Activated CD4-positive, CD25-positive, alpha-beta regulatory T cell treated with anti-CD3 and anti-CD28 coated beads, Interleukin-2, amount 50 U/mL, for 24 hours (primary cell): ENCODE results near the gene P2RX6.
"Not testable (repeated sequence)": the region's sequence is repeated elsewhere in the genome, so short reads cannot be mapped to it uniquely, and the experiment has no call there.

Experiments
- ATAC-seq, 2 donors: fragments of 150-1000 bp; cut with Tn5 transposase; one replicate each; pipeline ENCODE4 v1.10.0; 2021; ENCODE audit warnings: mild to moderate bottlenecking in 1 of 2, moderate library complexity in 1 of 2

The P2RX6 gene

DNA sequence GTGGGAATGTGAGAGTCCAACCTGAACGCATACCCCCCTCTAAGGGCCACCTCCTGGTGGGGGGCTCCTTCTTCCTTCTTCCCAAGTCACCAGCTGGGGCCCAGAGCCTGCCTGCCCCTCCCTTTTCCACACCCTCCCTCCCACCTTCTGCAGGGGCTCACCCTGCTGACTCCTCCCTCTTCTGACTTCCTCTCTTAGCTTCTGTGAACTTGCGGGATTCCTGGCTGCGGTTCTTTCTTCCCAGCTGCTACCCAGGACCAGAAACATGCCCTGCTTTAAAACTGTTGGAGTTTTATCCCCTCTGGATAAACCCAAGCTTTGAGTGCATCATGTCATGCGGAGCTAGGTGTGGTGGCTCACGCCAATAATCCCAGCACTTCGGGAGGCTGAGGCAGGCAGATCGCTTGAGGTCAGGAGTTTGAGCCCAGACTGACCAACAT, 40.9 kb downstream of the P2RX6 start:
- no peak for ATAC-seq

GRCh38 chr22:21060363-21060762, 45.4 kb downstream of the P2RX6 start:
- not testable (repeated sequence) for ATAC-seq

DNA sequence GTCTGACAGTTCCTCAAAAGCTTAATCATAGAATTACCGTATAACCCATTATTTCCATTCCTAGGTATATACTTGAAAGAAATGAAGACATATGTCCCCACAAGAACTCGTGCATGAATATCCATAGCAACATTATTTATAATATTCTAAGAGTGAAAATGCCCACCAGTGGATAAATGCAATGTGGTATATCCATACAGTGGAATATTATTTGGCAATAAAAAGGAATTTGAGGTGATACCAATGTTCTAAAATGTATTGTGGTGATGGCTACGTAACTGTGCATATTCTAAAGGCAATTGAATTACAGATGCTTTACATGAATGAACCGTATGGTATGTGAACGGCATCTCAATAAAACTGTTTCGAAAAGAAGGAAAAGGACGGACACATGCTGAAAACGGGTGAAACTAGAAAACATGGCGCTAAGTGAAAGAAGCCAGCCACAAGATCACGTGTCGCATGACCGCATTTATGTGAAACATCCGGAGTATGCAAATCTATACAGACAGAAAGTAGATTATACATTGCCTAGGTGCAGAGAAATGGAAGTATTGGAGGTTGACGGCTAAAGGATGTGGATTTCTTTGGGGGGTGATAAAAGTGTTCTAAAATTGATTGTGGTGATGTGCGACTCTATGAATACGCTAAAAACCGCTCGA, 46.8 kb downstream of the P2RX6 start:
- ATAC-seq = not testable (repeated sequence)

DNA sequence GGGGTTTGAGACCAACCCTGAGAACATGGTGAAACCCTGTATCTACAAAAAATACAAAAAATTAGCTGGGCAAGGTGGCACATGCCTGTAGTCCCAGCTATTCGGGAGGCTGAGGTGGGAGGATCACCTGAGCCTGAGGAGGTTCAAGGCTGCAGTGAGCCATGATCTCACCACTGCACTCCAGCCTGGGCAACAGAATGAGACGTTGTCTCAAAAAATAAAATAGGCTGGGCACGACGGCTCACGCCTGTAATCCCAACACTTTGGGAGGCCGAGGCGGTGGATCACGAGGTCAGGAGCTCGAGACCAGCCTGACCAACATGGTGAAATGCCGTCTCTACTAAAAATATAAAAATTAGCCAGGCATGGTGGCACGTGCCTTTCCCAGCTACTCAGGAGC, 49.5 kb downstream of the P2RX6 start:
- not testable (repeated sequence) for ATAC-seq

DNA sequence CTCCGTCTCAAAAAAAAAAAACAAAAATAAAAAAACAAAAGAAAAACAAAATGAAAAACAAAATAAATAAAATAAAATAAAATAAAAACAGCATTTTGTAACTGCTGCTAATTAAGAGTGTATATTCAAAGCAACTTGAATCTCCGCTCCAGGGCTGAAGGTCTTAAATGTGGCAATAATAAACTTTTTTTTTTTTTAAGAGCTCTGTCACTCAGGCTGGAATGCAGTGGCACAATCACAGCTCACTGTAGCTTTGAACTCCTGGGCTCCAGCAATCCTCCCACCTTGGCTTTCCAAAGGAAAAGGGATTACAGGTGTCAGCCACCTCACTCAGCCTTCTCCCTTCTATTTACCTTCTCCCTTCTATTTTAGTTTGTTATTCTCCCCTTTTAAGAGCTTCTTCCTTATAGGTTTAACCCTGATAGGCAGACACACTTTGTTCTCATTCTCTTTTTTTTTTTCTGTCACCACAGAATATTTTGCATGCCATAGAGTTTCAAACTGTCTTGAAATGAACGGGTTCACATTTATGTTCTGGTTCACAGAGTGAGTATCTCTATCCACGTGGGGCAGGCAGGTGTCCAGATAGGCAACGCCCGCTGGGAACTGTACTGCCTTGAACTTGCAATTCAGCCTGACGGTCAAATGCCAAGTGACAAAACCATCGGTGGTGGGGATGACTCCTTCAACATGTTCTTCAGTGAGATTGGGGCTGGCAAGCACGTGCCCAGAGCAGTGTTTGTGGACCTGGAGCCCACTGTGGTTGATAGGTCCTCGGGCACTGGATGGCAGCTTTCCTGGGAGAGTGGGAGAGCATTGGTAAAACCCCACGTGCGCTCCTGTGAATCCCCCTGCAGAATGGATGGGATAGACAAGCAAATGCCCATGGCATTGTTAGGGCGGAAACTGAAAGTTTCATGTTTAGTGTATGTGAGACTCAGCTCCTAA, 50.2 kb downstream of the P2RX6 start:
- ATAC-seq = no peak

- ATAC-seq = no peak
Observed at GRCh38 chr22:21067075-21067900, 52.3 kb downstream of the P2RX6 start.

DNA sequence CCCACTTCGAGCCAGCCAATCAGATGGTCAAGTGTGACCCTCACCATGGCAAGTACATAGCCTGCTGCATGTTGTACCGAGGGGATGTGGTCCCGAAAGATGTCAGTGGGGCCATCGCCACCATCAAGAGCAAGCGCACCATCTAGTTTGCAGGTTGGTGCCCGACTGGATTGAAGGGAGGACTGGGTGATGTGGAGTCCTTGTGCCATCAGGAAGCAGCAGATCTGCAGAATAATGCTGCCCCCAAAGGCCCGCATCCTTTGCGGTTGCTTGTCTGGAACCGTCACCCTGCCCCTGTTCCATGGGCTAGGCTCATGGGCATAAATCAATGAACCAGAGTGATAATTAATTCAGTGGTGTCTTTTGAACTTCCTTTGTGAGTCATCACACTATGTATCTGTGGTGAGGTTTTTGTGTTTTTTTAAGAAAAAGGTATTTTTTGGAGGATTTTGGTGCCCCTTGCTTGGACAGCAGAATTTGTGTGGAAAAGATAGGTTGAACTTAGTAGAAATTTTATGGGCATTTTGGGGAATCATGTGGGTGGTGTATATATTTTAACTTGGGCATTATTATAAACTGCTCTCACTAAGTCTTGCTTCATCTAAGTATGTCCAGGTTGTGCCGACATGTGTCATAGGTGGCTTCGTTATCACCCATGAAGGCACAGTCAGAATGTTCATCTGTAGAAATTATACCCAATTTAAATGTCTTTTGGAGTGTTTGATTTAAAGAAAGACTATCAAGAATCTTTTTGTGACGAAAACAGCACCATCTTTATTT, 53.1 kb downstream of the P2RX6 start:
- peak in 1 of 2 donors; percentile 49 for ATAC-seq

DNA sequence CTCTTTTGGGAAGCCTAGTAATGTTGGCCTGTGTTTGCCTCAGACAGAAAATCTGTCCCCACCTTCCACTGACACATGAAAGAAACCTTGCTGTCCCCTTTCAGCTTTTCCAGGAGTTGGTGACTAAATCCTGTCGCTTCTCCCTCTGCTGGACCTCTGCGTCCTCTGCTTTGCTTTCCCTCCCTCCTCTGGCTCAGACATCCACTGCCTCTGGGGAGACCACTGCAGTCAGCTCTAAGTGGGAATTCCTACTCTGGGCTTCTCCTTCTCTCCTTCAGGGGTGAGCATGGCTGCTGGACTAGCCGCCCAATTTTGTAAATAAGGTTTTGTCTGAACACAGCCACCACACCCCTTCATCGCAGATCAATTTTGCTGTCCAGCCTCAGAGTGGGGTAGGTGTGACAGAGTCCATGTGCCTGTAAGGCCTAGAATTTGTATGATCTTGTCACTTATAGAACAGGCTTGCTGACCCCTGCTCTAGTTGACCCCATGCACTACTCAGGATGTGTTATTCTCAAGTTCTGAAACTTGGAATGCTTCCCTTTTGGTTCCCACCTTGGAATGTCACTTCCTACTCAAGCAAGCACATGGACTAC, 53.8 kb downstream of the P2RX6 start:
- ATAC-seq = no peak

GRCh38 chr22:21069375-21069774, 54.4 kb downstream of the P2RX6 start:
- no peak for ATAC-seq

DNA sequence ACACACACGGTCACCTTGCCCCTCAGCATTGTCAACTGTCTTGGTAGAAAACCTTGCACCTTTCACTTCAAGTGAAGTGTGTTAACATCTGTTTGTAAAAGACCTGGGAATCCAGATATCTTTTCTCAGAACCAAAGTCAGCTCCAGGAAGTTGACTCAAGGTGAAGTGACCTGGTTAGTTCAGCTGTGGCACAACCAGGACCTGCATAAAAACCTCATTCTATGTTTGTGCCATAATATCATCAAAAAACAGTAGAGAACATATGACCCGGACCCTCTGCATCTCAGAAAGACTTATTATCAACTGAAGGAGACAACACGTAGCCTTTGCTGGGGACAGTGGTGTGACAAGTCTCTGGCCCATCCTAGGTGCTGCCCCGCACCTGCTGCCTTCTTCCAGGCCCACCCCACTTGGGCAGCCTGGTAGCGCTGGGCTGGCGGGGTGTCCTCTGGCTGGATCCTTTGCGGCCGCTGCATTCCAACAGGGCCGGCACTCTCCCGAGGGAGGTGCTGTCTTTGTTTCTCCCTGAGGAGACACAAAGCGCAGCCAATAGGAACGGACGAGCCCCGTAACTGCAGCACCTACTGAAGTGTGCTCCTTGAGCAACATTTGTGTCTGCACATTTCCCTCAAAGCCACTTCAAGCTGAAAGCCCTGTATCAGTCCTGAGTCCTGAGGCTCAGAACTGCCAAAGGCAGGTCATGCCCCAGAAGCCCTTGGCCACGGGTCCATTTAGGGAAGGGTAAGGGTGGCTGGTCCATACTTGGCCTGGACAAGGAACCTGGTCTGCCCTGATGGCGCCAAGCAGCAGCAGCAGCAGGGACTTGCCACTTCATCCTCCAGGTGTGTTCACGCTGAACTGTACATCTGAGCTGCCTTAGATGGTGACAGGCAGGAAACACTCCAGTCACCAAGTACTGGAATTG, 56.0 kb downstream of the P2RX6 start:
- ATAC-seq = no peak

GRCh38 chr22:21071796-21072195, 56.8 kb downstream of the P2RX6 start:
- not testable (repeated sequence) for ATAC-seq

DNA sequence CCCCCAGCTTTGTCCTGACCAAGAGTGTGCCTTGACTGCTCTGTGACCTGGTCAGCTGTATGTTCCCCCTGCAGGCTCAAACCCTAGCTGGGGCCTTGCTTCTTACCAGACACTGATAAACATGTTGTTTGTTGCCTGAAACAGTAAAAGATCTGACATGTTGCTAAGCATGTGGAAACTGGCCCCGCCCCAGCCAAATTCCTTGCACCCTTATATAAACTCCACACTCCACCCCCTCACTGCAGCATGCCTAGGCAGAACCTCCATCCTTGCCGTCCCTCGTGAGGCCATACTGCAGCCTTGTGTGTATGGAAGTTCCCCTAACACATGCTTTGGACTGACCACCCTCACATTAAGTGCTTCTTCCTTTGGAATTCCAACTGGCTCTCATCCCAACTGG, 58.1 kb downstream of the P2RX6 start:
- no peak for ATAC-seq

DNA sequence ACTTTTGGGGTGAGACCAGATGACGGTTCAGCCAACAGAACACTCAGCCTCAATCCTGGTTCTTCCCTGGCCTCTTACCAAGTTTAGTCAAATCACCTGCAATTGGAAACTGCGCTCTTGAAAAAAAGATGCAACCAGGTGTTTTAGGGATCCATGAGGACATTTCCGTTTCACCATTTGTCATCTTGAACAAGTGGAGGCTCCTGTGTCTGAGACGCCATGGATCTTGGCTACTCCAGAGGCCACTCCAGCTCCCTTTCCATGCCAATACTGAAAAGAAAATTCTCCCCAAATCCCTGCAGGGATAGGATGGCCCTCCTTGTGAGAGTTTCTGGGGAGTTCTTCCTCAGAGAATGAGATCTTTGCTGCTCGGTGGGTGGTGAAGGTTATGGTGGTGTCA, 58.5 kb downstream of the P2RX6 start:
- ATAC-seq = no peak

DNA sequence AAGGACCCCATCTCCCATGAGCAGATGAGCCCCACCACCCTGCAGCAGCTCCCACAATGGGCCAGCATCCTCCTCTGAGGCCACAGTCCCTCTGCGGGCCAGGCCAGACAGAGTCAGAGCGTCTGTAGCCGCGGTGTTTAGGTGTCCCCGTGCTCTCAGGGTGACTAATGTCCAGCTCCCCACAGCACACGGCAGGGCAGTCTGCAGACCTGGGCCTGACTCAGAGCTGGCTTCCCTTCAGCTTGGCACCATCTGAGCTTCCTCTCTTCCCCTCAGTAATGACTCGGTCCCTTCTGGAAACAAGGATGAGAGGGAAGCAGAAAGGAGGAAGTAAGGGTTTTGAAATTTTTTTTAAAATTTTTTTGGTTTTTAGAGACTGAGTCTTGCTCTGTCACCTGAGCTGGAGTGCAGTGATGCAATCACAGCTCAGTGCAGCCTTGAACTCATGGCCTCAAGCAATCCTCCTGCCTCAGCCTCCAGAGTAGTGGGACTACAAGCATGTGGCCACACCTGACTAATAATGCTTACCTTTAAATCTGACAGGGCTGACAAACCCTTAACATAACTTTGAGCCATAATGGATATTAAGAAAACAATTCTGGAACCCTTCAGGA, 59.2 kb downstream of the P2RX6 start:
- no peak for ATAC-seq

DNA sequence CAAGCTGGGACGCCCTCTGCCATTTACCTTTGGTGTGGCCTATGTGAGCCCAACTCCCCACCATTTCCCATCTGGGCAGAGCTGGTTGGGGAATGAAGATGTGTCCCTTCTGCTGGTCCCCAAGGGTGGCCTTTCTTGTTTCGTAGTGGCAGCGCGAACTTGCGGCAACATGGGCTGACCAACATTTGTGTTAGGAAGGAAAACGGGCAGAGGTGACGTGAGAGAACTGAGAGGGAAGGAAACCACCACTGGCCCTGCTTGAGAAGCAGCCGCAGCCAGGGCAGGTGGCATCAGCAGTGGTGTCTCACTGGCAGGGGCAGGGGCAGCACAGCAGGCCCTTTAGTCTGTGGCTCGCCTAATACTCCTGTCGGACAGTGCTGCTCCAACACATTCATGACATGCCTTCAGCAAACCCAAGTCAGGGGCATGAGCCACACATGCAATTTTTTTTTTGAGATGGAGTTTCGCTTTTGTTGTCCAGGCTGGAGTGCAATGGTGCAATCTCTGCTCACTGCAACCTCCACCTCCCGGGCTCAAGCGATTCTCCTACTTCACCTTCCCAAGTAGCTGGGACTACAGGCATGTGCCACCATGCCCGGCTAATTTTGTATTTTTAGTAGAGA, 60.7 kb downstream of the P2RX6 start:
- ATAC-seq = no peak

DNA sequence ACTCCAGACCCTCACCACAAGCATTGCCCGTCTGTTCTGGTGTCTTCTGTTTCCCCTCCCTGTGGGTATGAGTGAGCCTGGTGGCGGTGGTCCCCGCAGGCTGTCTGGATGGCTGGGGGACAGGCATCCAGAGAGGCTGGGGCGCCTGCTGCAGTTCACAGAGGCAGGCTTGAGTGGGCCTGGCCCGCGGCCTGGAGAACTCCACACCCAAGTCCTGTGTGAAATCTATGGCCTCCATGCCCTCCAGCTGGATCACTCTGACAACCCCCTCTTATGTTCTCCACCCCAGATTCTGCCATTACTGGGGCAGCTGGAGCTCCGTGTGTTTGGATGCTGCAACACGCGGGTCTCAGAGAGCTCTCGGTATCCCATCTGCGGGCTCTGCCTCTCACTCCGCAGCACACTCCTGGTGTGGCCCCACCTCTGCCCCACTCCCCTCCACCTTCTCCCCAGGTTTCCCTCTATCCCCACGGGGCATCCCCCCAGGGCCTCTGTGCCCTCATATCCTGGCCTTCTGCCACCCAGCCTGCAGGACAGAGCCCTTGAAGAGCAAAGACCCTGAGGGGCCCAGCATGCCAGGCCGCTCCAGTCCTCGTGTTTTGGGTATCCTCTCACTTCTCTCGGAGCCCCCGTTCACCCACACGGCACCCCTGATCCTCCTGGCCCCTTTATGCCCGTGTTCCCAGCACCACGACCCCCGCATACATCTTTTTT, 62.1 kb downstream of the P2RX6 start:
- no peak for ATAC-seq
